Measurements from ENCODE around the gene ATP5F1D.

DNA sequence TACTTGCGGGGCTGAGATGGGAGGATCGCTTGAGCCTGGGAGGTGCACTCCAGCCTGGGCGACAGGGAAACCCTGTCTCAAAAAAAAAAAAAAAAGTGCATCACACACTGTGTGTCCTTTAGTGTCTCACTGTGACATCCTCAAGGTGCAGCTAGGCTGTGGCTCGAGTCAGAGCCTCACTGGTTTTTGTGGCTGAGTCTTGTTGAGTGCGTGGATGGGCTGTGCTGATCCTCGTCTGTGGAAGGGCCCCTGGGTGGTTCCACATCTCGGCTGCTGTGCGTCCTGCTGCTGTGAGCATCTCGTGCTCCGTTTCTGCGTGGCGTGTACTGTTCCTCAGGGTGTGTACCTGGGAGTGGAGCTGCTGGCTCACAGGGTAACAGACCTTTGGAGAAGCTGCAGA, 24.8 kb upstream of the ATP5F1D start:
- TF ChIP-seq GATA2 (IDR thresholded peaks at IDR 0.05; ENCODE audit: low read depth, low read length) (no peak), GATA3 (IDR thresholded peaks at IDR 0.05; ENCODE audit: low read depth, low read length) (no peak)

All from SH-SY5Y (cell line).